WTC11 (cell line): ENCODE data around the gene CALML4. TPM values are rescaled to one million over a fixed set of nuclear protein-coding genes. Genes with fewer than 3 reads are reported as not detected.

Experiments
- ATAC-seq: fragments of 200-7000 bp; cut with Tn5 transposase; 2 replicates; pipeline ENCODE4 v1.10.0; 2021; ENCODE audit warnings: mild to moderate bottlenecking, moderate library complexity
- CTCF ChIA-PET: fragments of 300-600 bp; sonication (Branson Sonifier 250); formaldehyde crosslinking; loops from one replicate; lab custom pipeline; 2021; ENCODE audit warnings: antibody characterized with exemption; lab: Charles Lee
- POLR2A ChIA-PET: fragments of 350-600 bp; sonication (Branson Sonifier 250); formaldehyde crosslinking; loops from one replicate; lab custom pipeline; 2021; ENCODE audit warnings: antibody characterized with exemption; lab: Charles Lee
- DNase-seq: peaks from one replicate; pipeline ENCODE4 v3.0.0; 2021; ENCODE audit warnings: low spot score
- H3K27ac Mint-ChIP-seq: 2 replicates; pipeline ENCODE4 v1.8.0; 2021; ENCODE audit warnings: mixed read lengths
- H3K27me3 Mint-ChIP-seq: 2 replicates; pipeline ENCODE4 v1.8.0; 2021; ENCODE audit warnings: low read depth, mild to moderate bottlenecking, moderate library complexity, mixed read lengths
- H3K36me3 Mint-ChIP-seq: 2 replicates; pipeline ENCODE4 v1.8.0; 2021; ENCODE audit warnings: mixed read lengths
- H3K4me1 Mint-ChIP-seq: 2 replicates; pipeline ENCODE4 v1.8.0; 2022; ENCODE audit warnings: mixed read lengths
- H3K4me3 Mint-ChIP-seq: 2 replicates; pipeline ENCODE4 v1.8.0; 2021; ENCODE audit warnings: mild to moderate bottlenecking, moderate library complexity, mixed read lengths
- H3K9me3 Mint-ChIP-seq: 2 replicates; pipeline ENCODE4 v1.8.0; 2021; ENCODE audit warnings: mixed read lengths
- ATF6 ChIP-seq: sonication (generic); formaldehyde crosslinking; IDR thresholded peaks from 2 replicates; pipeline ENCODE4 v1.8.1; 2023; ENCODE audit warnings: mild to moderate bottlenecking, missing genetic modification reagents
- CREM ChIP-seq: sonication (generic); formaldehyde crosslinking; IDR thresholded peaks from 2 replicates; pipeline ENCODE4 v1.8.1; 2022; ENCODE audit warnings: mild to moderate bottlenecking, missing genetic modification reagents, moderate library complexity
- EMX1 ChIP-seq: fragments of 250-450 bp; sonication (Bioruptor Pico); IDR thresholded peaks from 2 replicates; pipeline ENCODE4 v1.8.0; 2021; ENCODE audit warnings: mild to moderate bottlenecking
- GABPB1 ChIP-seq: sonication (generic); formaldehyde crosslinking; IDR thresholded peaks from 2 replicates; pipeline ENCODE4 v1.8.1; 2023; ENCODE audit warnings: mild to moderate bottlenecking, missing genetic modification reagents
- JAZF1 ChIP-seq: fragments of 250-450 bp; sonication (Bioruptor Pico); IDR thresholded peaks from 2 replicates; pipeline ENCODE4 v1.9.0; 2021; ENCODE audit warnings: moderate library complexity, mild to moderate bottlenecking, inconsistent platforms
- JUN ChIP-seq: sonication (generic); formaldehyde crosslinking; IDR thresholded peaks from 2 replicates; pipeline ENCODE4 v1.8.0; 2023; ENCODE audit warnings: mild to moderate bottlenecking, missing genetic modification reagents
- KAT7 ChIP-seq: sonication (generic); formaldehyde crosslinking; IDR thresholded peaks from 2 replicates; pipeline ENCODE4 v1.8.1; 2023; ENCODE audit warnings: missing genetic modification reagents, mild to moderate bottlenecking, borderline replicate concordance
- NR3C1 ChIP-seq: sonication (generic); formaldehyde crosslinking; conservative IDR thresholded peaks from 2 replicates; pipeline ENCODE4 v1.8.1; 2023; ENCODE audit warnings: low read depth, mild to moderate bottlenecking, missing genetic modification reagents
- SP1 ChIP-seq: sonication (generic); formaldehyde crosslinking; conservative IDR thresholded peaks from 2 replicates; pipeline ENCODE4 v1.8.1; 2022; ENCODE audit warnings: missing genetic modification reagents
- TP53 ChIP-seq: sonication (generic); formaldehyde crosslinking; IDR thresholded peaks from 2 replicates; pipeline ENCODE4 v1.8.1; 2023; ENCODE audit warnings: mild to moderate bottlenecking, missing genetic modification reagents
- ZNF396 ChIP-seq: fragments of 250-450 bp; sonication (Bioruptor Pico); IDR thresholded peaks from 2 replicates; pipeline ENCODE4 v1.8.0; 2021; ENCODE audit warnings: mild to moderate bottlenecking, moderate library complexity, borderline replicate concordance
- ZNF416 ChIP-seq: fragments of 250-450 bp; sonication (Bioruptor Pico); IDR thresholded peaks from 2 replicates; pipeline ENCODE4 v1.9.0; 2021; ENCODE audit warnings: mild to moderate bottlenecking, inconsistent platforms
- ZNF423 ChIP-seq: fragments of 250-450 bp; sonication (Bioruptor Pico); IDR thresholded peaks from 2 replicates; pipeline ENCODE4 v2.1.2; 2022; ENCODE audit warnings: mild to moderate bottlenecking, moderate library complexity
- total RNA-seq: library from RNA; stranded (reverse); gene quantifications from 3 replicates; pipeline ENCODE4 v1.2.3, GENCODE V29; 2021
- TF ChIP-seq, protein P1 (sequence below): sonication (generic); formaldehyde crosslinking; IDR thresholded peaks from 2 replicates; pipeline ENCODE4 v1.8.0; 2023; ENCODE audit warnings: mild to moderate bottlenecking, missing genetic modification reagents
- TF ChIP-seq, protein P2 (sequence below): sonication (generic); formaldehyde crosslinking; IDR thresholded peaks from 2 replicates; pipeline ENCODE4 v1.8.1; 2022; ENCODE audit warnings: missing genetic modification reagents, borderline replicate concordance
- TF ChIP-seq, protein P3 (sequence below): sonication (generic); formaldehyde crosslinking; conservative IDR thresholded peaks from 2 replicates; pipeline ENCODE4 v1.8.1; 2023; ENCODE audit warnings: mild to moderate bottlenecking, low read depth, missing genetic modification reagents, moderate library complexity
- TF ChIP-seq, protein P4 (sequence below): sonication (generic); formaldehyde crosslinking; conservative IDR thresholded peaks from 2 replicates; pipeline ENCODE4 v1.8.1; 2022; ENCODE audit warnings: mild to moderate bottlenecking, missing genetic modification reagents

Gene CALML4
- total RNA-seq, 1 experiment from 2014 or later = 9.8 TPM

DNA sequence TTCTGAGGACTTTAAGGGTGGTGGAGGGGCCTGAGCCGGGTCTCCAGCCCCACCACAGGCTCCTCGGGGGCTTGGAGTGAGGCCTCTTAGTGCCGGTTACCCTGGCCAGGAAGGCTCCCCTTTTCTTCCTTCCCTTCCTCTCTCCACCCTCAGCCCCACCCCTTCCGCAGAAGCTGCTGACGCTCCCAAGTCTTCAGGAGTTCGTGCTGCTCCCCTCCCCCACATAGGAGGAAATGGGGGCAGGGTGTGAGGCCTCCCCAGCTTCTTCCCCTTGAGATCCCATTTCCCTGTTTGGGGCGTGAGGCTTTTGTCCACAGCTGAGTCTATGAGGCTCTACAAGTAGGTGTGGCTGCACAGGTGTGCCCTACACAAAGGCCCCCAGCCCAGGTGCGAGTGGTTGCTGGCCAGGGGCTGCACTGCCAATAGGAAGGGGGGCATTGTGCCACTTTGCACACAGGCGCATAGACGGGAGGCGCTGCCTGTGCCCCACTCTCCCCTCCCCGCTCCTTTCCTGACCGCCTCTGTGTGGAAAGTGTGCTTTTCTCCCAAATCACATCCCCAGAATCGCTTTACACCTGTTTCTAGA is 915 bp upstream of the CALML4 start (continued):
- TF ChIP-seq, protein P1, sequence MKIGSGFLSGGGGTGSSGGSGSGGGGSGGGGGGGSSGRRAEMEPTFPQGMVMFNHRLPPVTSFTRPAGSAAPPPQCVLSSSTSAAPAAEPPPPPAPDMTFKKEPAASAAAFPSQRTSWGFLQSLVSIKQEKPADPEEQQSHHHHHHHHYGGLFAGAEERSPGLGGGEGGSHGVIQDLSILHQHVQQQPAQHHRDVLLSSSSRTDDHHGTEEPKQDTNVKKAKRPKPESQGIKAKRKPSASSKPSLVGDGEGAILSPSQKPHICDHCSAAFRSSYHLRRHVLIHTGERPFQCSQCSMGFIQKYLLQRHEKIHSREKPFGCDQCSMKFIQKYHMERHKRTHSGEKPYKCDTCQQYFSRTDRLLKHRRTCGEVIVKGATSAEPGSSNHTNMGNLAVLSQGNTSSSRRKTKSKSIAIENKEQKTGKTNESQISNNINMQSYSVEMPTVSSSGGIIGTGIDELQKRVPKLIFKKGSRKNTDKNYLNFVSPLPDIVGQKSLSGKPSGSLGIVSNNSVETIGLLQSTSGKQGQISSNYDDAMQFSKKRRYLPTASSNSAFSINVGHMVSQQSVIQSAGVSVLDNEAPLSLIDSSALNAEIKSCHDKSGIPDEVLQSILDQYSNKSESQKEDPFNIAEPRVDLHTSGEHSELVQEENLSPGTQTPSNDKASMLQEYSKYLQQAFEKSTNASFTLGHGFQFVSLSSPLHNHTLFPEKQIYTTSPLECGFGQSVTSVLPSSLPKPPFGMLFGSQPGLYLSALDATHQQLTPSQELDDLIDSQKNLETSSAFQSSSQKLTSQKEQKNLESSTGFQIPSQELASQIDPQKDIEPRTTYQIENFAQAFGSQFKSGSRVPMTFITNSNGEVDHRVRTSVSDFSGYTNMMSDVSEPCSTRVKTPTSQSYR (CRISPR knock-in tag) = peak; percentile 93
- TF ChIP-seq GABPB1 (CRISPR knock-in tag) (no peak), EMX1 (no peak), NR3C1 (no peak), ZNF416 (CRISPR knock-in tag) (no peak), TP53 (no peak), ZNF423 (CRISPR knock-in tag) (no peak), KAT7 (CRISPR knock-in tag) (no peak), JUN (CRISPR knock-in tag) (no peak), JAZF1 (no peak), SP1 (CRISPR knock-in tag) (0 out of 2 replicates have a peak, but pooled peaks have one; percentile 51), ATF6 (CRISPR knock-in tag) (no peak)
- TF ChIP-seq, protein P2, sequence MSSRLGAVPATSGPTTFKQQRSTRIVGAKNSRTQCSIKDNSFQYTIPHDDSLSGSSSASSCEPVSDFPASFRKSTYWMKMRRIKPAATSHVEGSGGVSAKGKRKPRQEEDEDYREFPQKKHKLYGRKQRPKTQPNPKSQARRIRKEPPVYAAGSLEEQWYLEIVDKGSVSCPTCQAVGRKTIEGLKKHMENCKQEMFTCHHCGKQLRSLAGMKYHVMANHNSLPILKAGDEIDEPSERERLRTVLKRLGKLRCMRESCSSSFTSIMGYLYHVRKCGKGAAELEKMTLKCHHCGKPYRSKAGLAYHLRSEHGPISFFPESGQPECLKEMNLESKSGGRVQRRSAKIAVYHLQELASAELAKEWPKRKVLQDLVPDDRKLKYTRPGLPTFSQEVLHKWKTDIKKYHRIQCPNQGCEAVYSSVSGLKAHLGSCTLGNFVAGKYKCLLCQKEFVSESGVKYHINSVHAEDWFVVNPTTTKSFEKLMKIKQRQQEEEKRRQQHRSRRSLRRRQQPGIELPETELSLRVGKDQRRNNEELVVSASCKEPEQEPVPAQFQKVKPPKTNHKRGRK = no peak
- TF ChIP-seq, protein P3, sequence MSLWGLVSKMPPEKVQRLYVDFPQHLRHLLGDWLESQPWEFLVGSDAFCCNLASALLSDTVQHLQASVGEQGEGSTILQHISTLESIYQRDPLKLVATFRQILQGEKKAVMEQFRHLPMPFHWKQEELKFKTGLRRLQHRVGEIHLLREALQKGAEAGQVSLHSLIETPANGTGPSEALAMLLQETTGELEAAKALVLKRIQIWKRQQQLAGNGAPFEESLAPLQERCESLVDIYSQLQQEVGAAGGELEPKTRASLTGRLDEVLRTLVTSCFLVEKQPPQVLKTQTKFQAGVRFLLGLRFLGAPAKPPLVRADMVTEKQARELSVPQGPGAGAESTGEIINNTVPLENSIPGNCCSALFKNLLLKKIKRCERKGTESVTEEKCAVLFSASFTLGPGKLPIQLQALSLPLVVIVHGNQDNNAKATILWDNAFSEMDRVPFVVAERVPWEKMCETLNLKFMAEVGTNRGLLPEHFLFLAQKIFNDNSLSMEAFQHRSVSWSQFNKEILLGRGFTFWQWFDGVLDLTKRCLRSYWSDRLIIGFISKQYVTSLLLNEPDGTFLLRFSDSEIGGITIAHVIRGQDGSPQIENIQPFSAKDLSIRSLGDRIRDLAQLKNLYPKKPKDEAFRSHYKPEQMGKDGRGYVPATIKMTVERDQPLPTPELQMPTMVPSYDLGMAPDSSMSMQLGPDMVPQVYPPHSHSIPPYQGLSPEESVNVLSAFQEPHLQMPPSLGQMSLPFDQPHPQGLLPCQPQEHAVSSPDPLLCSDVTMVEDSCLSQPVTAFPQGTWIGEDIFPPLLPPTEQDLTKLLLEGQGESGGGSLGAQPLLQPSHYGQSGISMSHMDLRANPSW (CRISPR knock-in tag) = no peak

DNA sequence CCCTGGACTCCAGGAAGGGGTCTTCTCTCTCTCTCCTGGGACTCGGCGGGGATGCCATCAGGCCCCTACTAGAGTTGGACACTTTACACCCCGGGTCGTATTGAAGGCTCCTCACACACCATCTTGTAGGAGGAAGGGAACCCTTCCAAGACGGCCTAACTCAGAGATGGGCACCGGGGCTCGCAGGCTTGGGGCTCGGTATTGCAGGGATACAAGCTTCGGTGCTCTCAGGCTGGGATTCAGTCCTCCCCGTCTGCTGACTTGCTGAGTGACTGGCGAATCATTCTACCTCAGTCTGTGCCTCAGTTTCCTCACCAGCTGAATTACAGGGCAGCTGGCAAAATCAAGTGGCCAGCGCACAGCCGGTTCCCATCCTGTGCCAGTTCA is 419 bp upstream of the CALML4 start:
- no peaks in the 10 kb centered on the region for H3K36me3 Mint-ChIP-seq
- POLR2A ChIA-PET = interaction anchor here (0.6 to 0.9 kb wide), 2 partner anchors 23 to 53 kb away, joined by 3 to 8 read pairs; no protein-coding TSS in a partner anchor
- ATAC-seq (no peak), DNase-seq (no peak)
- no peaks in the 10 kb centered on the region for H3K27me3 Mint-ChIP-seq
- no peak for TF ChIP-seq EMX1
- TF ChIP-seq NR3C1 = no peak
- TF ChIP-seq CREM (CRISPR knock-in tag) = no peak
- H3K9me3 Mint-ChIP-seq = no peaks in the 10 kb centered on the region
- CTCF ChIA-PET = interaction anchor here (0.9 to 3.8 kb wide), 5 partner anchors 10 to 101 kb away, joined by 3 to 25 read pairs (median 3); partner anchors contain the start of gene CLN6
- peaks cover 45% of the 10 kb centered on the region for H3K4me1 Mint-ChIP-seq
- 0 out of 2 replicates have a peak overlapping the region, but pooled peaks have one; percentile 63 for H3K27ac Mint-ChIP-seq
- no peak overlapping the region for H3K4me3 Mint-ChIP-seq

DNA sequence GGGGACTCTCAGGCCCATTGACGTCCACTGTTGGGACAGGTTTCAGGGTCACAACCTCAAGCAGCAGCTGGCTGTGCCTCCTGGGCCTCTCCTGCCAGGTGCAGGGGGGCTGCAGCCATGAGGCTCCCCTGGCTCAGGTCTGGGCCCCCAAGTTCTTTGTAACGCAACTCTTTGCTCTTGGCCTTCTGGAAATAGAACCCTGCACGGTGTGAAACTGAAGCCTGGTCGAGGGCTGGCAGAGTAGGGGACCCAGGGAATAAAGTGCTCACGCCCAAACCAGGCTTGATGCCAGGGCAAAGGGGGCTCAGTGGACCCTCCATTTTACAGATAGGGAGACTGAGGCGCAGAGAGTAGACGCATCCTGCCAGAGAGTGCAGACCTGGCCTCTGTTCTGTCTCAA is 771 bp downstream of the CALML4 start:
- H3K27ac Mint-ChIP-seq = no peak overlapping the region
- POLR2A ChIA-PET = no interaction called here
- no peaks in the 10 kb centered on the region for H3K36me3 Mint-ChIP-seq
- H3K9me3 Mint-ChIP-seq = no peaks in the 10 kb centered on the region
- H3K4me3 Mint-ChIP-seq = no peak overlapping the region
- CTCF ChIA-PET = interaction anchor here (3.8 kb wide), 1 partner anchor 9 kb away, joined by 25 read pairs; no protein-coding TSS in a partner anchor
- no peak for DNase-seq
- ATAC-seq = no peak
- H3K4me1 Mint-ChIP-seq = peaks cover 50% of the 10 kb centered on the region
- no peaks in the 10 kb centered on the region for H3K27me3 Mint-ChIP-seq
- TF ChIP-seq, protein P3 (CRISPR knock-in tag) = no peak
- TF ChIP-seq ZNF396 (CRISPR knock-in tag) = no peak
- TF ChIP-seq, protein P4, sequence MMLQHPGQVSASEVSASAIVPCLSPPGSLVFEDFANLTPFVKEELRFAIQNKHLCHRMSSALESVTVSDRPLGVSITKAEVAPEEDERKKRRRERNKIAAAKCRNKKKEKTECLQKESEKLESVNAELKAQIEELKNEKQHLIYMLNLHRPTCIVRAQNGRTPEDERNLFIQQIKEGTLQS (CRISPR knock-in tag) = no peak
